GM12878 (cell line): Measurements from ENCODE around the gene RREB1. TPM values are rescaled to one million over a fixed set of nuclear protein-coding genes. Genes with fewer than 3 reads are reported as not detected.

Experiments
- ATAC-seq: fragments of 200-7000 bp; cut with Tn5 transposase; 3 replicates; pipeline ENCODE4 v1.9.1; 2020; ENCODE audit warnings: mild to moderate bottlenecking, moderate library complexity
- BruUV-seq: library from RNA; stranded (reverse); fragments of 400-500 nt; replicated peaks from 2 replicates; lab custom pipeline; 2021; lab: Mats Ljungman, UMichigan
- CTCF ChIA-PET: fragments of 300-600 bp; sonication (Branson Sonifier 250); formaldehyde crosslinking; extraction: SDS; loops from one replicate; lab custom pipeline; 2021; ENCODE audit warnings: inconsistent platforms; lab: Yijun Ruan, JAX
- POLR2A ChIA-PET: fragments of 350-600 bp; formaldehyde crosslinking; extraction: SDS; loops from one replicate; lab custom pipeline; 2021; ENCODE audit warnings: inconsistent platforms; lab: Charles Lee
- RAD21 ChIA-PET: fragments of 300-600 bp; sonication (Branson Sonifier 250); formaldehyde crosslinking; loops from one replicate; lab custom pipeline; 2023; ENCODE audit warnings: antibody characterized with exemption; ENCODE audit not compliant: unreplicated experiment; lab: Charles Lee
- SMC1A ChIA-PET: fragments of 300-600 bp; sonication (Branson Sonifier 250); formaldehyde crosslinking; loops from one replicate; lab custom pipeline; 2023; ENCODE audit not compliant: unreplicated experiment, uncharacterized antibody; lab: Charles Lee
- DNase-seq: peaks from one replicate; pipeline ENCODE4 v3.0.0-alpha.2; 2011; ENCODE audit warnings: low read depth, low spot score
- FAIRE-seq: peaks from 3 replicates; lab custom pipeline; 2011; peaks lifted over from hg19 to GRCh38; lab: Jason Lieb, UNC
- H2AFZ ChIP-seq: 2 replicates; pipeline ENCODE4 v1.6.0; 2011; ENCODE audit warnings: low read depth, low read length, control low read depth; ENCODE audit not compliant: control insufficient read depth
- H3K27ac ChIP-seq: 2 replicates; pipeline ENCODE4 v1.5.1; 2011; ENCODE audit warnings: control low read depth; ENCODE audit not compliant: control insufficient read depth, insufficient read depth
- H3K27me3 ChIP-seq, 2 experiments: replicated peaks in 1 of 2; 2 replicates each; pipeline versions ENCODE4 v1.6.0 to v1.6.1; 2011; ENCODE audit warnings: low read length in 1 of 2; ENCODE audit not compliant: control insufficient read depth in 2 of 2, insufficient read depth in 2 of 2
- H3K36me3 ChIP-seq, 2 experiments: 2 replicates each; pipeline ENCODE4 v1.5.1; 2011; ENCODE audit warnings: low read length in 1 of 2; ENCODE audit not compliant: control insufficient read depth in 2 of 2, insufficient read depth in 2 of 2
- H3K4me1 ChIP-seq: 2 replicates; pipeline ENCODE4 v1.6.1; 2011; ENCODE audit warnings: mild to moderate bottlenecking, low read length, moderate library complexity, mixed read lengths; ENCODE audit not compliant: control insufficient read depth, insufficient read depth
- H3K4me2 ChIP-seq: 2 replicates; pipeline ENCODE4 v1.6.0; 2011; ENCODE audit warnings: control low read depth; ENCODE audit not compliant: control insufficient read depth, insufficient read depth
- H3K4me3 ChIP-seq: fragments of 200-600 bp; sonication (generic); 2 replicates; pipeline ENCODE4 v1.5.1; 2016
- H3K79me2 ChIP-seq: 2 replicates; pipeline ENCODE4 v1.6.0; 2011; ENCODE audit warnings: low read length; ENCODE audit not compliant: control insufficient read depth, insufficient read depth
- H3K9ac ChIP-seq: 2 replicates; pipeline ENCODE4 v1.8.0; 2011; ENCODE audit warnings: low read length, control low read depth, mixed read lengths; ENCODE audit not compliant: control insufficient read depth, insufficient read depth
- H3K9me3 ChIP-seq: replicated peaks from 3 replicates; pipeline ENCODE4 v1.5.1; 2011; ENCODE audit warnings: mild to moderate bottlenecking, low read length; ENCODE audit not compliant: control insufficient read depth, insufficient read depth
- H4K20me1 ChIP-seq: 2 replicates; pipeline ENCODE4 v1.6.0; 2011; ENCODE audit not compliant: control insufficient read depth, insufficient read depth
- ASH2L ChIP-seq: fragments of 300-600, 200-600 bp; sonication (generic); IDR thresholded peaks from 2 replicates; pipeline ENCODE4 v1.6.1; 2017; ENCODE audit warnings: low read depth, mild to moderate bottlenecking, borderline replicate concordance
- BCL11A ChIP-seq: IDR thresholded peaks from 2 replicates; pipeline ENCODE4 v1.6.1; 2011; ENCODE audit warnings: low read depth, low read length
- BMI1 ChIP-seq: fragments of 450-650 bp; IDR thresholded peaks from 2 replicates; pipeline ENCODE4 v1.6.1; 2016; ENCODE audit warnings: mild to moderate bottlenecking, moderate library complexity, borderline replicate concordance
- EP300 ChIP-seq, 2 experiments: fragments of 150-350 bp in 1 of 2; IDR thresholded peaks; 2 replicates each; pipeline ENCODE4 v1.6.1; 2011 to 2012; ENCODE audit warnings: low read depth in 2 of 2, low read length in 2 of 2, borderline replicate concordance in 1 of 2, improper control_type of control experiment in 1 of 2, inconsistent platforms in 1 of 2; ENCODE audit not compliant: control insufficient read depth in 1 of 2
- IRF4 ChIP-seq: IDR thresholded peaks from 2 replicates; pipeline ENCODE4 v1.6.1; 2011; ENCODE audit warnings: low read depth, low read length
- JUNB ChIP-seq: IDR thresholded peaks from 2 replicates; pipeline ENCODE4 v1.6.1; 2016; ENCODE audit warnings: antibody characterized with exemption, mild to moderate bottlenecking
- KDM1A ChIP-seq: fragments of 200-600 bp; sonication (generic); IDR thresholded peaks from 2 replicates; pipeline ENCODE4 v1.6.1; 2016; ENCODE audit warnings: borderline replicate concordance
- MEF2B ChIP-seq: fragments of 450-650 bp; IDR thresholded peaks from 2 replicates; pipeline ENCODE4 v1.6.1; 2018; ENCODE audit warnings: mild to moderate bottlenecking, moderate library complexity; ENCODE audit not compliant: partially characterized antibody, poor library complexity, severe bottlenecking
- MTA2 ChIP-seq: fragments of 450-650 bp; IDR thresholded peaks from 2 replicates; pipeline ENCODE4 v1.6.1; 2016; ENCODE audit warnings: low read depth, mild to moderate bottlenecking, moderate library complexity
- NFIC ChIP-seq: IDR thresholded peaks from 2 replicates; pipeline ENCODE4 v1.6.1; 2012; ENCODE audit warnings: low read depth, mild to moderate bottlenecking, inconsistent platforms, low read length, moderate library complexity
- NFYB ChIP-seq: IDR thresholded peaks from 2 replicates; pipeline ENCODE4 v1.6.1; 2011; ENCODE audit warnings: low read depth, mild to moderate bottlenecking, low read length, improper control_type of control experiment, moderate library complexity; ENCODE audit not compliant: insufficient read depth
- PML ChIP-seq: IDR thresholded peaks from 2 replicates; pipeline ENCODE4 v1.6.1; 2012; ENCODE audit warnings: low read length, inconsistent platforms
- POLR2AphosphoS2 ChIP-seq: IDR thresholded peaks from 2 replicates; pipeline ENCODE4 v1.6.1; 2011; ENCODE audit warnings: low read depth, mild to moderate bottlenecking, low read length, improper control_type of control experiment, moderate library complexity
- POLR2AphosphoS5 ChIP-seq: IDR thresholded peaks from 2 replicates; pipeline ENCODE4 v1.6.1; 2011; ENCODE audit warnings: mild to moderate bottlenecking, low read length, inconsistent platforms
- POU2F2 ChIP-seq: IDR thresholded peaks from 3 replicates; pipeline ENCODE4 v1.6.1; 2011; ENCODE audit warnings: low read depth, mild to moderate bottlenecking, low read length, borderline replicate concordance
- RB1 ChIP-seq: fragments of 450-650 bp; formaldehyde crosslinking; IDR thresholded peaks from 2 replicates; pipeline ENCODE4 v1.6.1; 2017; ENCODE audit warnings: mild to moderate bottlenecking, borderline replicate concordance
- SMARCA5 ChIP-seq: fragments of 450-650 bp; IDR thresholded peaks from 2 replicates; pipeline ENCODE4 v1.6.1; 2017; ENCODE audit warnings: mild to moderate bottlenecking
- SRF ChIP-seq, 2 experiments: IDR thresholded peaks; 2 replicates each; pipeline ENCODE4 v1.6.1; 2011; ENCODE audit warnings: low read depth in 2 of 2, low read length in 2 of 2, mild to moderate bottlenecking in 1 of 2, moderate library complexity in 1 of 2
- SUPT20H ChIP-seq: IDR thresholded peaks from 2 replicates; pipeline ENCODE4 v1.6.1; 2011; ENCODE audit warnings: low read depth, mild to moderate bottlenecking, low read length, moderate library complexity, borderline replicate concordance; ENCODE audit not compliant: control insufficient read depth
- TAF1 ChIP-seq: IDR thresholded peaks from 2 replicates; pipeline ENCODE4 v1.6.1; 2011; ENCODE audit warnings: mild to moderate bottlenecking, low read depth, low read length, borderline replicate concordance
- WGBS: methylation state at CpG from one replicate; pipeline ENCODE4 v1.1.6; 2016; ENCODE audit warnings: low lambda C conversion rate; ENCODE audit not compliant: insufficient replicate concordance, insufficient coverage; ENCODE audit errors: missing lambda C conversion rate; 5-methylcytosine and 5-hydroxymethylcytosine counted together
- in situ Hi-C: fragments of 300-500 bp; cut with MboI; formaldehyde crosslinking; loops from 9 replicates; pipeline ENCODE4 v1.14.3; 2018; ENCODE audit warnings: mixed read lengths
- intact Hi-C: fragments of 100-400 bp; cut with micrococcal nuclease; formaldehyde crosslinking; loops from one replicate; pipeline ENCODE4 v1.14.2; 2022; ENCODE audit not compliant: unreplicated experiment
- polyA plus RNA-seq, 11 experiments: library from polyadenylated mRNA; depleted of rRNA in 4 of 11; unstranded in 6 of 11; stranded (reverse) in 5 of 11; fragments of >200 nt; fragmentation: Nextera tagmentation in 4 of 11; fragmentation: Illumina TruSeq in 1 of 11; extraction: Ambion mirVana in 4 of 11; extraction: Trizol in 1 of 11; gene quantifications; 1 replicate in 1 of 11; 2 replicates in 10 of 11; pipeline versions ENCODE4 v1.2.1 to v1.2.3, GENCODE V29; 2011 to 2016; ENCODE audit warnings: inconsistent platforms in 2 of 11, missing spikeins in 2 of 11, low read depth in 1 of 11
- total RNA-seq, 4 experiments: library from RNA; depleted of rRNA in 3 of 4; stranded (reverse); fragments of >200 nt in 3 of 4; fragmentation: Illumina TruSeq in 1 of 4; extraction: Trizol in 1 of 4; gene quantifications; 2 replicates each; pipeline versions ENCODE4 v1.2.1 to v1.2.3, GENCODE V29; 2013 to 2021
- TF ChIP-seq, protein P1 (sequence below): IDR thresholded peaks from 2 replicates; pipeline ENCODE4 v1.6.1; 2011; ENCODE audit warnings: borderline replicate concordance, low read depth, mild to moderate bottlenecking, moderate library complexity, mixed read lengths, low read length; ENCODE audit not compliant: insufficient read depth; ENCODE audit errors: extremely low read length
- TF ChIP-seq, protein P2 (sequence below): IDR thresholded peaks from 2 replicates; pipeline ENCODE4 v1.6.1; 2012; ENCODE audit warnings: low read depth, low read length, improper control_type of control experiment

The RREB1 gene
- total and polyA plus RNA-seq, 10 of the 15 experiments (the other 5 are each of a cell fraction or from before 2014, with no cell fraction given): 1.9 to 30.3 (median 8.6) TPM

DNA sequence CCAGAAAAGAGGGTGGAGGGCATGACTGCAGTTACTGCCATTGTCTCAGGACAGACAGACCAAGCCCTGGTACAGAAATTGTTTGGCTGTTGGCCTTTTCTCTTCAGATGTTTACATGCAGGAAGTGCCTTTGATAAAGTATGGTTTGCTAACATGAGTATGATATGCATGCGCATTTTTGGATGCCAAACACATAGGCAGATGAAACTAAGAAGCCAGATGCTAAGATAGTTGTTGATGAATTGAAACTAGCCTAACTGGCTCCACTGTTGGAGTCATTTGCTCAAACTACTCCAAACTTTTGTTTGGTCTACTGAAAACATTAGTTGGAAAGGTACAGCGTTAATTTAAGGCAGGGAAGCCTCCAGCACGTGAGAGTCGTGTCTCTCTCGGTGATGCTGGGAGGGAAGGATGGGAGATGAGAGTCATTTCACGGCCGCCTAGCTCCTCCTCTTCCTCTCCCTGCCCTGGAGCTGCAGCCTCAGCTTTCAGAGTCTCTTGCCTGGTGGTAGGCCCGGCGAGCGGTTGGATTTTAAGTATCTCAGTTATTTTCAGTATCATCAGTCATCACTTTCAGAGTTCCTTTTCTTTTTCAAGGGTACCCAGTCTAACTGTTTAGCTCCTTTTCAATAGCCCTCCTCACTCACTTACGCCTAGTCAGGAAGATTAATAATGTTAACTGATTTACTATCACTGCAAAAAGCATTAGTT, 29.7 kb downstream of the RREB1 start:
- DNase-seq: no peak
- peak overlapping the region; percentile 80 for H3K4me2 ChIP-seq
- in situ Hi-C loops: no loop called here
- H3K27ac ChIP-seq: peak overlapping the region; percentile 88
- H2AFZ ChIP-seq: no peak overlapping the region; the same call in 1 of the 2 replicates
- no TSS peak for BruUV-seq
- ChIA-PET CTCF (interaction anchor here (0.9 to 7.7 kb wide), 12 partner anchors 9 to 351 kb away, joined by 3 to 63 read pairs (median 6); no protein-coding TSS in a partner anchor), SMC1A (interaction anchor here (0.6 to 14.1 kb wide), 24 partner anchors 7 to 343 kb away, joined by 3 to 256 read pairs (median 5); no protein-coding TSS in a partner anchor), RAD21 (interaction anchor here (0.7 to 6.0 kb wide), 15 partner anchors 10 to 343 kb away, joined by 3 to 87 read pairs (median 5); no protein-coding TSS in a partner anchor), POLR2A (interaction anchor here (0.8 to 5.4 kb wide), 10 partner anchors 8 to 338 kb away, joined by 3 to 63 read pairs (median 7); no protein-coding TSS in a partner anchor)
- FAIRE-seq: peak; percentile 88
- intact Hi-C loops: loop anchor here (1.0 kb wide), 1 partner anchor 17 kb away; no protein-coding TSS in a partner anchor
- H3K79me2 ChIP-seq: peaks cover 98% of the 10 kb centered on the region
- ATAC-seq: peak; percentile 72
- H3K27me3 ChIP-seq: no peaks in the 10 kb centered on the region
- H4K20me1 ChIP-seq: no peaks in the 10 kb centered on the region
- under 1% methylated on average over 10 of the region's 11 CpGs for WGBS
- no peaks in the 10 kb centered on the region for H3K9me3 ChIP-seq
- peak overlapping the region; percentile 55 for H3K4me3 ChIP-seq
- H3K9ac ChIP-seq: peak overlapping the region; percentile 27
- H3K36me3 ChIP-seq: peaks cover 2% of the 10 kb centered on the region in 2 experiments; a peak in 3 of 4 replicates
- H3K4me1 ChIP-seq: peaks cover 79% of the 10 kb centered on the region
- no peak for TF ChIP-seq SRF (IDR thresholded peaks at IDR 0.05; ENCODE audit: low read depth in 2 of 2, low read length in 2 of 2)
- peak; percentile 52 for TF ChIP-seq JUNB
- TF ChIP-seq, protein P1, sequence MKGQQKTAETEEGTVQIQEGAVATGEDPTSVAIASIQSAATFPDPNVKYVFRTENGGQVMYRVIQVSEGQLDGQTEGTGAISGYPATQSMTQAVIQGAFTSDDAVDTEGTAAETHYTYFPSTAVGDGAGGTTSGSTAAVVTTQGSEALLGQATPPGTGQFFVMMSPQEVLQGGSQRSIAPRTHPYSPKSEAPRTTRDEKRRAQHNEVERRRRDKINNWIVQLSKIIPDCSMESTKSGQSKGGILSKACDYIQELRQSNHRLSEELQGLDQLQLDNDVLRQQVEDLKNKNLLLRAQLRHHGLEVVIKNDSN: no peak
- TF ChIP-seq ASH2L: 0 out of 2 replicates have a peak, but pooled peaks have one; percentile 51
- 0 out of 2 replicates have a peak, but pooled peaks have one; percentile 18 for TF ChIP-seq NFYB
- TF ChIP-seq, protein P2, sequence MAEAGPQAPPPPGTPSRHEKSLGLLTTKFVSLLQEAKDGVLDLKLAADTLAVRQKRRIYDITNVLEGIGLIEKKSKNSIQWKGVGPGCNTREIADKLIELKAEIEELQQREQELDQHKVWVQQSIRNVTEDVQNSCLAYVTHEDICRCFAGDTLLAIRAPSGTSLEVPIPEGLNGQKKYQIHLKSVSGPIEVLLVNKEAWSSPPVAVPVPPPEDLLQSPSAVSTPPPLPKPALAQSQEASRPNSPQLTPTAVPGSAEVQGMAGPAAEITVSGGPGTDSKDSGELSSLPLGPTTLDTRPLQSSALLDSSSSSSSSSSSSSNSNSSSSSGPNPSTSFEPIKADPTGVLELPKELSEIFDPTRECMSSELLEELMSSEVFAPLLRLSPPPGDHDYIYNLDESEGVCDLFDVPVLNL: no peak
- TF ChIP-seq IRF4: peak; percentile 59; the same call in 1 of the 2 replicates
- no peak for TF ChIP-seq KDM1A
- no peak for TF ChIP-seq SUPT20H
- TF ChIP-seq RB1: 0 out of 2 replicates have a peak, but pooled peaks have one; percentile 7
- no peak for TF ChIP-seq POLR2AphosphoS2
- TF ChIP-seq PML: peak; percentile 57; the same call in 1 of the 2 replicates
- TF ChIP-seq SMARCA5: no peak
- 0 out of 2 replicates have a peak, but pooled peaks have one; percentile 38 for TF ChIP-seq BCL11A
- 0 out of 4 replicates have a peak, but pooled peaks of 1 of the 2 experiments have one; percentile 20 for TF ChIP-seq EP300 (IDR thresholded peaks at IDR 0.05; ENCODE audit: borderline replicate concordance in 1 of 2, control insufficient read depth in 1 of 2, low read depth in 2 of 2, low read length in 2 of 2)
- TF ChIP-seq BMI1: no peak
- no peak for TF ChIP-seq MTA2
- TF ChIP-seq NFIC: peak; percentile 66
- TF ChIP-seq MEF2B: no peak
- TF ChIP-seq POLR2AphosphoS5: peak; percentile 78
- peak; percentile 62; the same call in 1 of the 2 replicates for TF ChIP-seq TAF1
- peak; percentile 57; the same call in 1 of the 3 replicates for TF ChIP-seq POU2F2
